GM23338 (cell line): Measurements from ENCODE around the gene XYLT1. TPM values are rescaled to one million over a fixed set of nuclear protein-coding genes. Genes with fewer than 3 reads are reported as not detected.
A peak's percentile ranks its signal among the peaks of the same experiment; 100 is the strongest.

ENCODE experiments used
- ATAC-seq: fragments of 200-7000 bp; cut with Tn5 transposase; 3 replicates; pipeline ENCODE4 v1.9.1; 2020
- DNase-seq: peaks from one replicate; pipeline ENCODE4 v3.0.0-alpha.2; 2015; ENCODE audit warnings: low spot score
- H2AFZ ChIP-seq: fragments of 200-600 bp; sonication (generic); 2 replicates; pipeline ENCODE4 v1.8.0; 2016; ENCODE audit warnings: antibody characterized with exemption, mild to moderate bottlenecking, moderate library complexity
- H3F3A ChIP-seq: fragments of 200-600 bp; sonication (generic); replicated peaks from 2 replicates; pipeline ENCODE4 v1.8.0; 2017; ENCODE audit warnings: antibody characterized with exemption, mixed run types, low read depth
- H3K27ac ChIP-seq: fragments of 200-600 bp; sonication (generic); 2 replicates; pipeline ENCODE4 v1.6.1; 2016; ENCODE audit warnings: low read depth
- H3K27me3 ChIP-seq: fragments of 200-600 bp; sonication (generic); 2 replicates; pipeline ENCODE4 v1.8.0; 2016; ENCODE audit warnings: mild to moderate bottlenecking, mixed run types, moderate library complexity; ENCODE audit not compliant: insufficient read depth
- H3K36me3 ChIP-seq: fragments of 200-600 bp; sonication (generic); 2 replicates; pipeline ENCODE4 v1.8.0; 2016; ENCODE audit warnings: mild to moderate bottlenecking; ENCODE audit not compliant: insufficient read depth
- H3K4me1 ChIP-seq: fragments of 200-600 bp; sonication (generic); 2 replicates; pipeline ENCODE4 v1.8.0; 2016; ENCODE audit warnings: mild to moderate bottlenecking, moderate library complexity; ENCODE audit not compliant: insufficient read depth
- H3K4me2 ChIP-seq: fragments of 200-600 bp; sonication (generic); 2 replicates; pipeline ENCODE4 v1.7.1; 2017; ENCODE audit warnings: mixed run types
- H3K4me3 ChIP-seq: fragments of 200-600 bp; sonication (generic); 2 replicates; pipeline ENCODE4 v1.6.1; 2016; ENCODE audit warnings: mixed run types
- H3K79me2 ChIP-seq: fragments of 200-600 bp; sonication (generic); replicated peaks from 2 replicates; pipeline ENCODE4 v1.8.0; 2017; ENCODE audit warnings: mild to moderate bottlenecking; ENCODE audit not compliant: insufficient read depth
- H3K9me2 ChIP-seq: fragments of 200-600 bp; sonication (generic); 2 replicates; pipeline ENCODE4 v1.8.0; 2017; ENCODE audit not compliant: insufficient read depth
- H4K20me1 ChIP-seq: fragments of 200-600 bp; sonication (generic); replicated peaks from 2 replicates; pipeline ENCODE4 v1.8.0; 2017; ENCODE audit warnings: mild to moderate bottlenecking; ENCODE audit not compliant: insufficient read depth
- H3K27ac Mint-ChIP-seq: 2 replicates; pipeline ENCODE4 v1.8.0; 2020; ENCODE audit warnings: inconsistent platforms, mild to moderate bottlenecking, moderate library complexity, mixed read lengths
- H3K27me3 Mint-ChIP-seq: 3 replicates; pipeline ENCODE4 v1.8.0; 2022; ENCODE audit warnings: low read depth, mild to moderate bottlenecking, moderate library complexity, mixed read lengths, inconsistent platforms; ENCODE audit not compliant: insufficient read depth, poor library complexity
- H3K36me3 Mint-ChIP-seq: 3 replicates; pipeline ENCODE4 v1.8.0; 2021; ENCODE audit warnings: low read depth, mild to moderate bottlenecking, inconsistent platforms, moderate library complexity, mixed read lengths
- H3K4me1 Mint-ChIP-seq: 3 replicates; pipeline ENCODE4 v1.8.0; 2020; ENCODE audit warnings: mild to moderate bottlenecking, inconsistent platforms, mixed read lengths
- H3K4me3 Mint-ChIP-seq: 3 replicates; pipeline ENCODE4 v1.8.0; 2021; ENCODE audit warnings: moderate library complexity, mild to moderate bottlenecking, inconsistent platforms, mixed read lengths
- H3K9me3 Mint-ChIP-seq: 3 replicates; pipeline ENCODE4 v1.8.0; 2020; ENCODE audit warnings: moderate library complexity, mild to moderate bottlenecking, inconsistent platforms, mixed read lengths
- CREB1 ChIP-seq: fragments of 250-450 bp; sonication (Bioruptor Pico); IDR thresholded peaks from 2 replicates; pipeline ENCODE4 v1.5.0; 2020; ENCODE audit warnings: low read depth, mild to moderate bottlenecking, moderate library complexity
- CTCF ChIP-seq, 2 experiments: fragments of 200-600 bp in 1 of 2; sonication (generic) in 1 of 2; conservative IDR thresholded peaks; 2 replicates each; pipeline versions ENCODE4 v1.5.1 to v1.6.1; 2016 to 2017; ENCODE audit warnings: antibody characterized with exemption in 2 of 2, low read depth in 2 of 2, mild to moderate bottlenecking in 2 of 2, moderate library complexity in 1 of 2
- ETS1 ChIP-seq: IDR thresholded peaks from 2 replicates; pipeline ENCODE4 v1.6.1; 2016; ENCODE audit warnings: antibody characterized with exemption
- NANOG ChIP-seq: IDR thresholded peaks from 2 replicates; pipeline ENCODE4 v1.6.1; 2016; ENCODE audit warnings: antibody characterized with exemption, borderline replicate concordance
- POLR2AphosphoS5 ChIP-seq: IDR thresholded peaks from 2 replicates; pipeline ENCODE4 v1.6.1; 2016; ENCODE audit warnings: antibody characterized with exemption, low read depth
- REST ChIP-seq: IDR thresholded peaks from one replicate; pipeline ENCODE4 v1.6.1; 2018; ENCODE audit warnings: antibody characterized with exemption; ENCODE audit not compliant: unreplicated experiment
- STAT1 ChIP-seq: IDR thresholded peaks from one replicate; pipeline ENCODE4 v1.6.1; 2016; ENCODE audit warnings: antibody characterized with exemption; ENCODE audit not compliant: unreplicated experiment
- ZNF114 ChIP-seq: fragments of 250-450 bp; sonication (Bioruptor Pico); IDR thresholded peaks from 2 replicates; pipeline ENCODE4 v1.5.0; 2020; ENCODE audit warnings: mild to moderate bottlenecking, moderate library complexity
- polyA plus RNA-seq: library from polyadenylated mRNA; unstranded; fragments of >200 nt; fragmentation: Nextera tagmentation; extraction: Ambion mirVana; gene quantifications from 2 replicates; pipeline ENCODE4 v1.2.1, GENCODE V29; 2016
- total RNA-seq: library from RNA; depleted of rRNA; stranded (reverse); fragments of >200 nt; shearing (Covaris generic); gene quantifications from 2 replicates; pipeline ENCODE4 v1.2.3, GENCODE V29; 2014

Gene XYLT1
- total and polyA plus RNA-seq, 2 experiments from 2014 or later, result 3.5 to 24.7 TPM

GRCh38 chr16:17465460-17465859 is 5.3 kb downstream of the XYLT1 start:
- H3K36me3 Mint-ChIP-seq, result peaks cover 21% of the 10 kb centered on the region
- Histone ChIP-seq H3K36me3 (no peaks in the 10 kb centered on the region), H3K4me1 (peaks cover 62% of the 10 kb centered on the region), H3K9me2 (peaks cover 8% of the 10 kb centered on the region), H4K20me1 (peaks cover 12% of the 10 kb centered on the region; the same call in 1 of the 2 replicates), H3K27ac (peak overlapping the region; percentile 8), H3K27me3 (peaks cover 21% of the 10 kb centered on the region), H3K79me2 (peaks cover 91% of the 10 kb centered on the region), H3K4me2 (peak overlapping the region; percentile 21; the same call in 1 of the 2 replicates), H3F3A (no peaks in the 10 kb centered on the region; the same call in 1 of the 2 replicates), H3K4me3 (no peak overlapping the region), H2AFZ (no peak overlapping the region)
- H3K27me3 Mint-ChIP-seq, result peaks cover 24% of the 10 kb centered on the region
- no peak for ATAC-seq
- no peaks in the 10 kb centered on the region; the same call in 1 of the 3 replicates for H3K9me3 Mint-ChIP-seq
- TF ChIP-seq POLR2AphosphoS5, result no peak
- no peak for TF ChIP-seq NANOG
- TF ChIP-seq STAT1, result no peak
- no peak for TF ChIP-seq ETS1
- TF ChIP-seq CREB1 (CRISPR knock-in tag), result no peak
- no peak overlapping the region for H3K4me3 Mint-ChIP-seq
- DNase-seq, result no peak
- H3K27ac Mint-ChIP-seq, result no peak overlapping the region; the same call in 1 of the 2 replicates
- peaks cover 69% of the 10 kb centered on the region for H3K4me1 Mint-ChIP-seq

- Histone ChIP-seq H3K27ac (peak overlapping the region; percentile 40), H3K27me3 (0 out of 2 replicates have a peak, but pooled peaks cover 2% of the 10 kb centered on the region), H3K4me1 (peaks cover 54% of the 10 kb centered on the region), H3K9me2 (peaks cover 8% of the 10 kb centered on the region), H3K79me2 (peaks cover 94% of the 10 kb centered on the region), H3K36me3 (no peaks in the 10 kb centered on the region), H4K20me1 (peaks cover 2% of the 10 kb centered on the region; the same call in 1 of the 2 replicates), H2AFZ (no peak overlapping the region), H3F3A (no peaks in the 10 kb centered on the region), H3K4me2 (peak overlapping the region; percentile 45), H3K4me3 (no peak overlapping the region)
- H3K36me3 Mint-ChIP-seq, result peaks cover 17% of the 10 kb centered on the region; the same call in 2 of the 3 replicates
- ATAC-seq, result no peak
- H3K27ac Mint-ChIP-seq, result no peak overlapping the region
- no peak for DNase-seq
- H3K4me1 Mint-ChIP-seq, result peaks cover 65% of the 10 kb centered on the region
- H3K9me3 Mint-ChIP-seq, result no peaks in the 10 kb centered on the region; the same call in 2 of the 3 replicates
- no peak overlapping the region for H3K4me3 Mint-ChIP-seq
- H3K27me3 Mint-ChIP-seq, result peaks cover 7% of the 10 kb centered on the region
- no peak for TF ChIP-seq ZNF114 (CRISPR knock-in tag)
- TF ChIP-seq ETS1, result no peak
- no peak for TF ChIP-seq REST
- no peak for TF ChIP-seq CTCF (conservative IDR thresholded peaks at IDR 0.05; ENCODE audit: low read depth in 2 of 2)
- no peak for TF ChIP-seq STAT1
Observed at GRCh38 chr16:17463335-17463734, 7.4 kb downstream of the XYLT1 start.
